ENCODE data around the gene NPDC1.

NPDC1 gene

GRCh38 chr9:137013571-137013940, 32.4 kb downstream of the NPDC1 start (continued):
- TF ChIP-seq POU6F1 (CRISPR knock-in tag; IDR thresholded peaks at IDR 0.05; ENCODE audit: borderline replicate concordance, low read depth): no peak
- TF ChIP-seq ZNF70 (CRISPR knock-in tag; IDR thresholded peaks at IDR 0.05): no peak

- TF ChIP-seq CREB5 (CRISPR knock-in tag; IDR thresholded peaks at IDR 0.05; ENCODE audit: low read depth): no peak
- no peak for TF ChIP-seq CSRNP3 (CRISPR knock-in tag; IDR thresholded peaks at IDR 0.05)
- TF ChIP-seq ISL1 (CRISPR knock-in tag; IDR thresholded peaks at IDR 0.05): no peak
- TF ChIP-seq TOX (CRISPR knock-in tag; IDR thresholded peaks at IDR 0.05; ENCODE audit: borderline replicate concordance): no peak
- TF ChIP-seq TSHZ2 (CRISPR knock-in tag; IDR thresholded peaks at IDR 0.05): no peak
- TF ChIP-seq BACH2 (CRISPR knock-in tag; IDR thresholded peaks at IDR 0.05; ENCODE audit: borderline replicate concordance): no peak
- no peak for TF ChIP-seq ZFP3 (CRISPR knock-in tag; IDR thresholded peaks at IDR 0.05)
- TF ChIP-seq ZNF8 (CRISPR knock-in tag; IDR thresholded peaks at IDR 0.05): no peak
- TF ChIP-seq ARNTL (CRISPR knock-in tag; IDR thresholded peaks at IDR 0.05; ENCODE audit: borderline replicate concordance, low read depth): no peak
- no peak for TF ChIP-seq PPARA (CRISPR knock-in tag; IDR thresholded peaks at IDR 0.05; ENCODE audit: borderline replicate concordance)
- no peak for TF ChIP-seq ZNF70 (CRISPR knock-in tag; IDR thresholded peaks at IDR 0.05)
- TF ChIP-seq GLIS3 (CRISPR knock-in tag; IDR thresholded peaks at IDR 0.05): no peak
- no peak for TF ChIP-seq SNAI2 (CRISPR knock-in tag; IDR thresholded peaks at IDR 0.05)
- TF ChIP-seq POU6F1 (CRISPR knock-in tag; IDR thresholded peaks at IDR 0.05; ENCODE audit: borderline replicate concordance, low read depth): no peak
- TF ChIP-seq OSR1 (CRISPR knock-in tag; IDR thresholded peaks at IDR 0.05): no peak
Measured at GRCh38 chr9:137012694-137013570, 33.0 kb downstream of the NPDC1 start.

GRCh38 chr9:137011907-137012675, 33.9 kb downstream of the NPDC1 start:
- ATAC-seq: no peak
- TF ChIP-seq ZNF8 (CRISPR knock-in tag; IDR thresholded peaks at IDR 0.05) (no peak), ESRRG (CRISPR knock-in tag; IDR thresholded peaks at IDR 0.05) (no peak), BACH2 (CRISPR knock-in tag; IDR thresholded peaks at IDR 0.05; ENCODE audit: borderline replicate concordance) (no peak), GLIS3 (CRISPR knock-in tag; IDR thresholded peaks at IDR 0.05) (no peak), PATZ1 (CRISPR knock-in tag; IDR thresholded peaks at IDR 0.05; ENCODE audit: borderline replicate concordance) (no peak), TSHZ2 (CRISPR knock-in tag; IDR thresholded peaks at IDR 0.05) (no peak), ZFP30 (CRISPR knock-in tag; IDR thresholded peaks at IDR 0.05) (no peak), ZNF565 (CRISPR knock-in tag; conservative IDR thresholded peaks at IDR 0.05; ENCODE audit: low read depth) (no peak), ARNTL (CRISPR knock-in tag; IDR thresholded peaks at IDR 0.05; ENCODE audit: borderline replicate concordance, low read depth) (no peak), POU6F1 (CRISPR knock-in tag; IDR thresholded peaks at IDR 0.05; ENCODE audit: borderline replicate concordance, low read depth) (no peak)

More at GRCh38 chr9:137012694-137013570, 33.0 kb downstream of the NPDC1 start:
- no peak for ATAC-seq

Measured in SK-N-SH treated with all-trans-retinoic acid at 6 μM for 48 hours (cell line).